ELR (cell line): ENCODE data around the gene CFI.
"Not testable (repeated sequence)": the region's sequence is repeated elsewhere in the genome, so short reads cannot be mapped to it uniquely, and the experiment has no call there.

Experiments used
- DNase-seq: peaks from one replicate; pipeline ENCODE4 v3.0.0-alpha.2; 2015; ENCODE audit warnings: low read depth

The CFI gene

GRCh38 chr4:109795059-109795458, 6.7 kb downstream of the CFI start:
- no peak for DNase-seq

GRCh38 chr4:109787807-109788206, 14.0 kb downstream of the CFI start:
- no peak for DNase-seq

- no peak for DNase-seq
Measured at GRCh38 chr4:109786846-109787245, 15.0 kb downstream of the CFI start.

GRCh38 chr4:109782092-109782491, 19.7 kb downstream of the CFI start:
- DNase-seq: not testable (repeated sequence)

GRCh38 chr4:109764789-109765402, 36.9 kb downstream of the CFI start:
- no peak for DNase-seq

- no peak for DNase-seq
Measured at GRCh38 chr4:109764376-109764775, 37.4 kb downstream of the CFI start.

GRCh38 chr4:109760682-109761081, 41.1 kb downstream of the CFI start:
- no peak for DNase-seq

- DNase-seq: no peak
Measured at GRCh38 chr4:109755656-109756055, 46.1 kb downstream of the CFI start.

GRCh38 chr4:109754093-109754857, 47.5 kb downstream of the CFI start:
- no peak for DNase-seq

GRCh38 chr4:109752525-109752924, 49.3 kb downstream of the CFI start:
- DNase-seq: no peak

GRCh38 chr4:109751852-109752251, 49.9 kb downstream of the CFI start:
- no peak for DNase-seq

GRCh38 chr4:109750652-109751244, 51.1 kb downstream of the CFI start:
- DNase-seq: no peak

- no peak for DNase-seq
Measured at GRCh38 chr4:109749388-109750082, 52.3 kb downstream of the CFI start.

- DNase-seq: no peak
Measured at GRCh38 chr4:109748114-109748513, 53.7 kb downstream of the CFI start.

GRCh38 chr4:109746728-109747127, 55.1 kb downstream of the CFI start:
- DNase-seq: no peak

- no peak for DNase-seq
Measured at GRCh38 chr4:109745830-109746229, 56.0 kb downstream of the CFI start.

- DNase-seq: peak; percentile 31
Measured at GRCh38 chr4:109739547-109739946, 62.3 kb downstream of the CFI start.

- DNase-seq: no peak
Measured at GRCh38 chr4:109738104-109738872, 63.5 kb downstream of the CFI start.

GRCh38 chr4:109735566-109736365, 66.0 kb downstream of the CFI start:
- DNase-seq: no peak

- no peak for DNase-seq
Measured at GRCh38 chr4:109733728-109734127, 68.1 kb downstream of the CFI start.
